Measurements from ENCODE around the gene PCNX3. TPM values are rescaled to one million over a fixed set of nuclear protein-coding genes. Genes with fewer than 3 reads are reported as not detected.

Gene PCNX3
- total and polyA plus RNA-seq, 2 of the 13 experiments (the other 11 are each of a cell fraction or from before 2014, with no cell fraction given), result 16.2 to 23.0 TPM

GRCh38 chr11:65652511-65653228 lies 37.1 kb downstream of the PCNX3 start (continued):
- TF ChIP-seq ZNF646 (CRISPR knock-in tag; IDR thresholded peaks at IDR 0.05) (no peak), PLRG1 (conservative IDR thresholded peaks at IDR 0.05) (no peak), ZNF256 (CRISPR knock-in tag; conservative IDR thresholded peaks at IDR 0.05) (peak; percentile 87; the same call in 1 of the 2 replicates), ZNF142 (CRISPR knock-in tag; IDR thresholded peaks at IDR 0.05) (0 out of 2 replicates have a peak, but pooled peaks have one; percentile 25), SIN3A (IDR thresholded peaks at IDR 0.05; ENCODE audit: borderline replicate concordance, low read depth, low read length) (peak; percentile 57; the same call in 1 of the 2 replicates), ISX (CRISPR knock-in tag; conservative IDR thresholded peaks at IDR 0.05) (peak; percentile 79; the same call in 1 of the 2 replicates), ZIK1 (CRISPR knock-in tag; IDR thresholded peaks at IDR 0.05; ENCODE audit: borderline replicate concordance, low read depth) (peak; percentile 51; the same call in 1 of the 2 replicates), ZBTB3 (CRISPR knock-in tag; IDR thresholded peaks at IDR 0.05; ENCODE audit: borderline replicate concordance, low read depth) (no peak), TFAP4 (IDR thresholded peaks at IDR 0.05; ENCODE audit: borderline replicate concordance, low read depth) (peak; percentile 80), MTF1 (CRISPR knock-in tag; IDR thresholded peaks at IDR 0.05) (no peak), PCBP1 (IDR thresholded peaks at IDR 0.05; ENCODE audit: borderline replicate concordance, low read depth, low read length) (0 out of 2 replicates have a peak, but pooled peaks have one; percentile 7), PRDM4 (CRISPR knock-in tag; IDR thresholded peaks at IDR 0.05; ENCODE audit: borderline replicate concordance) (no peak)
